Activated T-helper 1 cell treated with Interleukin-2 at 50 U/mL for 16 hours (primary cell): Measurements from ENCODE around the gene ECPAS.
"Not testable (repeated sequence)": the region's sequence is repeated elsewhere in the genome, so short reads cannot be mapped to it uniquely, and the experiment has no call there.

Experiments used
- DNase-seq: peaks from one replicate; pipeline ENCODE4 v3.0.0-alpha.2; 2020; ENCODE audit warnings: low read depth

The ECPAS gene

GRCh38 chr9:111467778-111468367, 16.3 kb downstream of the ECPAS start:
- no peak for DNase-seq

DNA sequence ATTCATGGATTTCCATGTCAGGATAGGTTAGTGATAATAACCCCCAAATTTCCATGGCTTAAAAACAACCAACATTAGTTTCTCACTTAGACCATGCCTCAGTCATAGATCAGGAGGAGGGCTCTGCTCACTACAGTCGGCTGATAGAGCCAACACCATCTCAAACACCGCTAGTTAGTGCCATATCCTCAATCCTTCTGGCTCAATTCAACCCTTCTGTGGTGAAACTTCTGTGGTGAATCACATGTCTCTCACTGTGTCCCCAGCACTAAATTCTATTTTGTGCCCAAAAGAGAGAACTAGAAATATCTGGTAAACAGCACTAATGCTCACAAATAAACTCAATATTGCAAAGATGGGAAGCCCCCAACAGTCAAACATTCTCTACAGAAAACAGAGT, 21.1 kb downstream of the ECPAS start:
- DNase-seq = no peak

- no peak for DNase-seq
These were observed 25.8 kb downstream of the ECPAS start for GRCh38 chr9:111458139-111459009.

- no peak for DNase-seq
These were observed 27.7 kb downstream of the ECPAS start for GRCh38 chr9:111456529-111456928.

DNA sequence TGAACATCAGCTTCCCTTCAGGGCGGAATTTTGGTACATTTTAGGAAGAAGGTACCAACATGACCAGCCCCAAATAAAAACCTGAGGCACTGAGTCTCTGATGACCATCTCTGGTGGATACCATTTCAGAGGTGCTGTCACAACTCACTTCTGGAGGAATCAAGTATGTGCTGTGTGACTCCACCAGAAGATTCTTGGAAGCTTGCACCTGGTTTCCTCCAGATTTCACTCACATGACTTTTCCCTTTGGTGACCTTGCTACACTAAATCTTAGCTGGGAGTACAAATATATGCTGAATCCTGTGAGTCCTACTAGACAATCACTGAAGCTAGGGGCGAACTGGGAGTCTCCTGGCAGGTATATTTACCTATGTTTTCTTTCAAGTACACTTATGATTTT, 28.5 kb downstream of the ECPAS start:
- no peak for DNase-seq

- no peak for DNase-seq
These were observed 29.4 kb downstream of the ECPAS start for GRCh38 chr9:111454751-111455150.

GRCh38 chr9:111451570-111451969, 32.6 kb downstream of the ECPAS start:
- DNase-seq = no peak

DNA sequence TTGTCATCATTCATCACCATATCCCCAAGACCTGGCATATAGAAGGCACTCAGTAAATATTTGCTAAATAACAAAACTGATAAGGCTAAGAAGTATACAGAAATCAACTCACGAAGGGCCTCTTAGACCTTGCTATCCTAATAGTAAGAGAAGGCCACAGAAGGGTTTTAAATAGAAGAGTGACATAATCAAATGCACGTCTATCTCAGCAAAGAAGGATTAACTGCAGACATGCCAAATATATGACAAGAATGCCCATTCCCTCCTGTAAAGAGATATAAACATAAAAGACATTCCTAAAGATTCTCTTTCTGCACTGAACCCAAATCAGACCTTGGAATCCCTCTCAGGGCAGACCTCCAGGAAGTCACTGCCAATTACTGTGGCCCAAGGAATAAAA, 34.1 kb downstream of the ECPAS start:
- DNase-seq = no peak

- no peak for DNase-seq
These were observed 34.5 kb downstream of the ECPAS start for GRCh38 chr9:111449705-111450104.

DNA sequence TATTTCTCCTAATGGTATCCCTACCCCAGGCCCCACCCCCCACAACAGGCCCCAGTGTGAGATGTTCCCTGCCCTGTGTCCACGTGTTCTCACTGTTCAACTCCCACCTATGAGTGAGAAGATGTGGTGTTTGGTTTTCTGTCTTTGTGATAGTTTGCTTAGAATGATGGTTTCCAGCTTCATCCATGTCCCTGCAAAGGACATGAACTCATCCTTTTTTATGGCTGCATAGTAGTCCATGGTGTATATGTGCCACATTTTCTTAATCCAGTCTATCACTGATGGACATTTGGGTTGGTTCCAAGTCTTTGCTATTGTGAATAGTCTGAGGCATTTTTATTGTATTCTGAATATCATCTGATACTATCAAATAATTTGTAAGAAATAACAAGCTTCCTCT, 38.4 kb downstream of the ECPAS start:
- DNase-seq = not testable (repeated sequence)

- DNase-seq = no peak
These were observed 40.7 kb downstream of the ECPAS start for GRCh38 chr9:111443454-111443853.

- no peak for DNase-seq
These were observed 41.7 kb downstream of the ECPAS start for GRCh38 chr9:111442360-111443027.

GRCh38 chr9:111440226-111440625, 44.0 kb downstream of the ECPAS start:
- no peak for DNase-seq

GRCh38 chr9:111438541-111439235, 45.5 kb downstream of the ECPAS start:
- DNase-seq = no peak

DNA sequence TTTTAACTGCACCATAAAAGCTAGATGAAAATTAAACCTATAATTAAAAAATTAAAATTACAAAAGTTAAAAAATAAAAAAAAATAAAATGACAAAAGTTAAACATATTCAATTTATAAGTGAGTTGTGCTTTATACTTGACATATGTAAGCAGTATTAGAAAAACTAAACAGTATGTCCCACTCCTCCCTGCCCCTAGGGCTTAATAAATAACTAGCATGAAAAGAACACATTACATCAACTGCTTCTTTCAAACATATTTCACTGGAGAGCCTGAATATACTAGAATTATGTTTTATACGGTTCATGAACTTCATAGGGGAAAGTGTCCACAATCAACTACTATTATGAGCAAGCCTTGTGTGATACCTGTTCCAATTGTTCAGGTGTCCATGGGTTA, 47.6 kb downstream of the ECPAS start:
- DNase-seq = no peak

DNA sequence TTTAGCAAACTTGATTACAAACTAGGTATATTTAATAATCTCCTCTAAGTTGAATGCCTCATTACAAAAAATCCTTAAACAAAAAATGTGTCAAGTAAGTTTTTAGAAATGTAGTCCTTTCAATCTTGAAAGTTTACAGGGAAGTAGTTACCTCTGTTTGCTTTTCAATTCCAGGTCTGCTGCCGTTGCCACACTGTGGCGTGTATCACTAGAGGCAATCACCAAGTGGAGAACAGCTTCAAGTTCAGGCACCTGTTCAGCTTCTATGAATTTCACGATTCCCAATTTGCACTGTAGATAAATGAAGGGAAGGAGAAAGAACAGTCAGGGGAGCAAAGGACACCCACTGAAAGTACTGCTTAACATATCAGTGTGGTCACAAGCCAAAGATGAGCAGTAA, 51.1 kb downstream of the ECPAS start:
- DNase-seq = no peak

DNA sequence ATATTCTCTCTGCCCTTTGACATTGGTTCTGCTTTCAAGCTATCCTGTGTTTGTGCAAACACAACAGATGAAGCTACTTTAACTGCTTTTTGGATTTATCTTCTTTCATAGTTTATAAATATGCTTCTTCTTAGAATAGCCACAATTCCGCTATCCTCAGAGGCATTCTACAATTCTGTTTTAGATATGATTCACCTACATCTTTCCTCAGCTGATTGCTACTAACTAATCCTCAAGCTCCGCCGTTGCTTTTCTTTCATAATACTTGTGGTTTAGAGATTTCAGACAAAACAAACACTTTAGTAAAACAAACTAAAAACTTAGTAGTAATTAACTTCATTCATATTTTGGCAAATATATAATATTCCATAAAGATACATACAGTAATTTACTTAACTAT, 52.5 kb downstream of the ECPAS start:
- DNase-seq = no peak

- DNase-seq = no peak
These were observed 55.0 kb downstream of the ECPAS start for GRCh38 chr9:111429175-111429574.

- no peak for DNase-seq
These were observed 57.0 kb downstream of the ECPAS start for GRCh38 chr9:111427186-111427585.

DNA sequence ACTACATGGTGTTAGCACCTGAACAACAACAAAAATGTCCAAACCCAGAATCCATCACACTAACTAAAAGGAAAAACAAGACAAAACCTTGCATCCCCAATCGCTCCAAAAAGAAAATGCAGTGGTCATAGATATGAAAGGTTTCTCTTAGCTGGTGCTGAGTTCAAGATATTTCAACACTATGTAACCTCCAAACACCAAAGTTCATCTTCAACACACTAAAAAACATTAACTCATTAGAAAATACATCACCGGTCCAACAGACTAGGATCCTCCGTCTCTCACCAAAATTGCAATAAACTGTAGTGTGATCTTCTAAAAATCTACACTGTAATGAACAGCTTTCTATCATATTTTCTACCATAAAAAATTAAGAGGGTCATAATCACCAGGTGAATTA, 60.8 kb downstream of the ECPAS start:
- no peak for DNase-seq

- DNase-seq = no peak
These were observed 69.8 kb downstream of the ECPAS start for GRCh38 chr9:111414406-111414805.

- no peak for DNase-seq
These were observed 70.2 kb downstream of the ECPAS start for GRCh38 chr9:111413996-111414395.

GRCh38 chr9:111412280-111412679, 71.9 kb downstream of the ECPAS start:
- no peak for DNase-seq
